OCI-LY7 (cell line): ENCODE results near the gene MAP3K20. TPM values are rescaled to one million over a fixed set of nuclear protein-coding genes. Genes with fewer than 3 reads are reported as not detected.
A peak's percentile ranks its signal among the peaks of the same experiment; 100 is the strongest.

ENCODE experiments used
- BruUV-seq: library from RNA; stranded (reverse); fragments of 400-500 nt; replicated peaks from 2 replicates; lab custom pipeline; 2021; lab: Mats Ljungman, UMichigan
- CTCF ChIA-PET: fragments of 300-600 bp; sonication (Branson Sonifier 250); formaldehyde crosslinking; loops from one replicate; lab custom pipeline; 2022; ENCODE audit warnings: antibody characterized with exemption; ENCODE audit not compliant: unreplicated experiment; lab: Charles Lee
- POLR2A ChIA-PET: fragments of 300-600 bp; sonication (Branson Sonifier 250); formaldehyde crosslinking; loops from one replicate; lab custom pipeline; 2022; ENCODE audit warnings: antibody characterized with exemption; lab: Charles Lee
- DNase-seq: peaks from one replicate; pipeline ENCODE4 v3.0.0-alpha.2; 2015; ENCODE audit warnings: low spot score
- H2AFZ ChIP-seq: fragments of 200-600 bp; sonication (generic), shearing (Covaris generic); 2 replicates; pipeline ENCODE4 v1.6.1; 2014; ENCODE audit warnings: mild to moderate bottlenecking, antibody characterized with exemption, low read length, moderate library complexity
- H3K27ac ChIP-seq: fragments of 200-600 bp; sonication (generic); 2 replicates; pipeline ENCODE4 v1.5.1; 2014; ENCODE audit warnings: mixed run types, low read depth, mild to moderate bottlenecking, moderate library complexity, low read length, inconsistent platforms; ENCODE audit not compliant: poor library complexity, severe bottlenecking
- H3K36me3 ChIP-seq: fragments of 200-600 bp; sonication (generic); 2 replicates; pipeline ENCODE4 v1.6.1; 2014; ENCODE audit warnings: mild to moderate bottlenecking, antibody characterized with exemption, low read length, moderate library complexity, mixed read lengths; ENCODE audit not compliant: insufficient read depth
- H3K4me1 ChIP-seq: fragments of 200-600 bp; sonication (generic); 2 replicates; pipeline ENCODE4 v1.5.1; 2014; ENCODE audit warnings: mild to moderate bottlenecking, low read length; ENCODE audit not compliant: insufficient read depth, poor library complexity, severe bottlenecking
- H3K4me2 ChIP-seq: fragments of 200-600 bp; sonication (generic); 2 replicates; pipeline ENCODE4 v1.6.1; 2014; ENCODE audit warnings: mild to moderate bottlenecking, low read length
- H3K4me3 ChIP-seq: fragments of 200-600 bp; sonication (generic); 2 replicates; pipeline ENCODE4 v1.5.1; 2014; ENCODE audit warnings: mild to moderate bottlenecking, low read depth, low read length; ENCODE audit not compliant: poor library complexity, severe bottlenecking
- H3K79me2 ChIP-seq: fragments of 200-600 bp; sonication (generic); 2 replicates; pipeline ENCODE4 v1.6.1; 2016; ENCODE audit warnings: low read depth, mild to moderate bottlenecking, low read length, moderate library complexity, mixed read lengths; ENCODE audit not compliant: insufficient read depth
- H3K9me2 ChIP-seq: fragments of 200-600 bp; sonication (generic); 2 replicates; pipeline ENCODE4 v1.6.1; 2016; ENCODE audit warnings: mild to moderate bottlenecking, low read length, mixed read lengths; ENCODE audit not compliant: insufficient read depth
- H3K9me3 ChIP-seq: fragments of 200-600 bp; sonication (generic); 2 replicates; pipeline ENCODE4 v1.6.1; 2014; ENCODE audit warnings: mild to moderate bottlenecking, mixed run types, low read length, mixed read lengths
- H4K20me1 ChIP-seq: fragments of 200-600 bp; sonication (generic); 2 replicates; pipeline ENCODE4 v1.6.1; 2014; ENCODE audit warnings: mild to moderate bottlenecking, antibody characterized with exemption, low read length, moderate library complexity, mixed read lengths; ENCODE audit not compliant: insufficient read depth
- EZH2phosphoT487 ChIP-seq: fragments of 200-600 bp; sonication (generic); IDR thresholded peaks from 2 replicates; pipeline ENCODE4 v1.6.1; 2018; ENCODE audit warnings: low read depth, borderline replicate concordance, mild to moderate bottlenecking, mixed run types, antibody characterized with exemption, low read length, moderate library complexity, mixed read lengths
- intact Hi-C: fragments of 100-400 bp; cut with micrococcal nuclease; formaldehyde crosslinking; loops from one replicate; pipeline ENCODE4 v1.10.0; 2022; ENCODE audit not compliant: unreplicated experiment
- total RNA-seq, 2 experiments: library from RNA; depleted of rRNA in 1 of 2; stranded (reverse); fragments of >200 nt in 1 of 2; shearing (Covaris generic) in 1 of 2; gene quantifications; 2 replicates each; pipeline ENCODE4 v1.2.3, GENCODE V29; 2014 to 2022
- TF ChIP-seq, protein P1 (sequence below): fragments of 200-600 bp; sonication (generic); conservative IDR thresholded peaks from 2 replicates; pipeline ENCODE4 v1.5.1; 2014; ENCODE audit warnings: mild to moderate bottlenecking, antibody characterized with exemption, low read length, moderate library complexity, mixed read lengths

MAP3K20 gene
- total RNA-seq, 2 experiments from 2014 or later, result 8.2 to 17.9 TPM

GRCh38 chr2:173027181-173028128, 48.2 kb upstream of the MAP3K20 start:
- Histone ChIP-seq H2AFZ (peak overlapping the region; percentile 30; the same call in 1 of the 2 replicates), H3K4me1 (no peaks in the 10 kb centered on the region), H4K20me1 (no peaks in the 10 kb centered on the region), H3K79me2 (no peaks in the 10 kb centered on the region), H3K4me3 (no peak overlapping the region), H3K9me2 (no peaks in the 10 kb centered on the region), H3K4me2 (peak overlapping the region; percentile 1; the same call in 1 of the 2 replicates), H3K27ac (no peak overlapping the region), H3K36me3 (no peaks in the 10 kb centered on the region), H3K9me3 (no peaks in the 10 kb centered on the region)
- ChIA-PET POLR2A (interaction anchor here (0.5 to 2.2 kb wide), 12 partner anchors 21 to 1711 kb away, joined by 3 to 10 read pairs (median 4); no protein-coding TSS in a partner anchor), CTCF (interaction anchor here (0.6 to 1.3 kb wide), 3 partner anchors 131 to 260 kb away, joined by 3 to 5 read pairs (median 3); no protein-coding TSS in a partner anchor)
- DNase-seq, result peak; percentile 85
- intact Hi-C loops, result loop anchor here (1.0 to 5.0 kb wide), 4 partner anchors 183 to 1315 kb away; partner anchors contain the start of gene CDCA7
- BruUV-seq, result no TSS peak
- TF ChIP-seq EZH2phosphoT487, result no peak
- TF ChIP-seq, protein P1, sequence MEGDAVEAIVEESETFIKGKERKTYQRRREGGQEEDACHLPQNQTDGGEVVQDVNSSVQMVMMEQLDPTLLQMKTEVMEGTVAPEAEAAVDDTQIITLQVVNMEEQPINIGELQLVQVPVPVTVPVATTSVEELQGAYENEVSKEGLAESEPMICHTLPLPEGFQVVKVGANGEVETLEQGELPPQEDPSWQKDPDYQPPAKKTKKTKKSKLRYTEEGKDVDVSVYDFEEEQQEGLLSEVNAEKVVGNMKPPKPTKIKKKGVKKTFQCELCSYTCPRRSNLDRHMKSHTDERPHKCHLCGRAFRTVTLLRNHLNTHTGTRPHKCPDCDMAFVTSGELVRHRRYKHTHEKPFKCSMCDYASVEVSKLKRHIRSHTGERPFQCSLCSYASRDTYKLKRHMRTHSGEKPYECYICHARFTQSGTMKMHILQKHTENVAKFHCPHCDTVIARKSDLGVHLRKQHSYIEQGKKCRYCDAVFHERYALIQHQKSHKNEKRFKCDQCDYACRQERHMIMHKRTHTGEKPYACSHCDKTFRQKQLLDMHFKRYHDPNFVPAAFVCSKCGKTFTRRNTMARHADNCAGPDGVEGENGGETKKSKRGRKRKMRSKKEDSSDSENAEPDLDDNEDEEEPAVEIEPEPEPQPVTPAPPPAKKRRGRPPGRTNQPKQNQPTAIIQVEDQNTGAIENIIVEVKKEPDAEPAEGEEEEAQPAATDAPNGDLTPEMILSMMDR, result peak; percentile 99

- Histone ChIP-seq H3K4me3 (no peak overlapping the region), H2AFZ (peak overlapping the region; percentile 26; the same call in 1 of the 2 replicates), H3K27ac (no peak overlapping the region), H3K9me3 (no peaks in the 10 kb centered on the region), H3K9me2 (no peaks in the 10 kb centered on the region), H4K20me1 (no peaks in the 10 kb centered on the region), H3K4me1 (no peaks in the 10 kb centered on the region), H3K79me2 (no peaks in the 10 kb centered on the region), H3K4me2 (no peak overlapping the region), H3K36me3 (no peaks in the 10 kb centered on the region)
- ChIA-PET POLR2A (interaction anchor here (0.7 to 2.2 kb wide), 7 partner anchors 30 to 1712 kb away, joined by 3 to 10 read pairs (median 4); no protein-coding TSS in a partner anchor), CTCF (interaction anchor here (0.5 to 1.5 kb wide), 4 partner anchors 130 to 1847 kb away, joined by 3 to 6 read pairs (median 3); no protein-coding TSS in a partner anchor)
- no peak for DNase-seq
- intact Hi-C loops, result loop anchor here (5.0 kb wide), 2 partner anchors 324 to 1314 kb away; partner anchors contain the start of gene CDCA7
- BruUV-seq, result no TSS peak
- TF ChIP-seq, protein P1, result no peak
- TF ChIP-seq EZH2phosphoT487, result no peak
These were observed 47.5 kb upstream of the MAP3K20 start for GRCh38 chr2:173028141-173028540.
